GM18498 (cell line): ENCODE data around the gene LIMK2.
"Not testable (repeated sequence)": the region's sequence is repeated elsewhere in the genome, so short reads cannot be mapped to it uniquely, and the experiment has no call there.

ENCODE experiments used
- ATAC-seq: cut with Tn5 transposase; IDR thresholded peaks from one replicate; pipeline ENCODE4 v1.9.1; 2021; ENCODE audit warnings: mild to moderate bottlenecking, moderate library complexity; ENCODE audit not compliant: unreplicated experiment

Gene LIMK2

DNA sequence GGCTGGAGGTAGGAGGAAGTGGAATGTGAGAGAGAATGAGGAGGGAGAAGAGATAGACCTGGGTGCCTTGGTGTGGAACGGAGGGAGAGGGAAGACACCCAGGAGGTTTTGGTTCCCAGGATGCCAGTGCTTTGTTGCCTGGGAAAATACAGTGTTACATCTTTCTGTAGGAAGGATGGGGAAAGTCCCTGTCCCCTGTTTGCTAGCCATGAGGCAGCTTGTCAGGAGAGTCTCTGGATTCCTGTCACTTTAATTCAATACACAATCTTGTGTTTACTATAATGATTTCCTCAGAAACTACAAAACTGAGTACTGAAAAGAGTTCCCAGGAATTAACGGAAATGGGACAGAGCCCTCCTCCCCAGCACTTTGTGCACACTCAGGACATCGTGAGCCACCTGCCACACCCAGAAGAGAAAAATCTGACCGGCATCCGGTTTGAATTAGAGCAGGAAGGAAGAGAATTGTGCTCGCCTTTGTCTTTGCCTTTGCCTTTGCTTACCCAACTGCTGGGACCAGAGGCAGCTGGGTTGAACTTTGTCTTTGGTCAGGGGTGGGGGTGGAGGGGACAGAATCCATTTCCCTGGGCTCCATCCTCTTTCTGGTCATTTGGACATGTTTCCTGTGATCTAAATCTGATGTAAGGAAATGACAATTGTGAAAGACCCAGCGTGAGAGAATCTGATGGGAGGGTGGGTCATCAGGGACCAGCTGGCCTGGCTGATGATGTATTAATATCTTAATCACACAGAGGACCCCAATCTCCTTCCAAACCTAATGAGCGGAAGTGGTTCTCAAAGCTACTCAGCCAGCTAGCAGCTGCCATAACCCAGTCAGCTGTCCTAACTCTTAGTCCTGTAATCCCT lies 1.3 kb upstream of the LIMK2 start:
- no peak for ATAC-seq

DNA sequence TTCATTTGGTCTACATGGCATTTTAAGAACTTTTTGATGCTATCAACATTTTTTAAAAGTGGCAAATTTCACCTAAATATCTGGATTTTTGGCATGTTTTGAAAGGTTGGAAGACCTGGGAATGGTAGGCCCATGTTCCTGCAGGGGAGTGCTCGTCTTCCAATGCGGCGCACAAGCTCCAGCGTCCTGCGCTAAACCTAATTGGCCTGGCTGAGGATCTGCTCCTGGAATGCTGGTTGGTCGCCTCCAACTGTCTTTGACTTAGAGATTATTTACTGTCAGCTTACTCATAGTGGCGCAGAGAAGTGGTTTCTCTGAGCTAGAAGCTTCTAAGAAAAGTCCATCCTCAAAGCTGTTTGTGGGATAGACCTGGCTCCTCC lies 626 bp upstream of the LIMK2 start:
- no peak for ATAC-seq

DNA sequence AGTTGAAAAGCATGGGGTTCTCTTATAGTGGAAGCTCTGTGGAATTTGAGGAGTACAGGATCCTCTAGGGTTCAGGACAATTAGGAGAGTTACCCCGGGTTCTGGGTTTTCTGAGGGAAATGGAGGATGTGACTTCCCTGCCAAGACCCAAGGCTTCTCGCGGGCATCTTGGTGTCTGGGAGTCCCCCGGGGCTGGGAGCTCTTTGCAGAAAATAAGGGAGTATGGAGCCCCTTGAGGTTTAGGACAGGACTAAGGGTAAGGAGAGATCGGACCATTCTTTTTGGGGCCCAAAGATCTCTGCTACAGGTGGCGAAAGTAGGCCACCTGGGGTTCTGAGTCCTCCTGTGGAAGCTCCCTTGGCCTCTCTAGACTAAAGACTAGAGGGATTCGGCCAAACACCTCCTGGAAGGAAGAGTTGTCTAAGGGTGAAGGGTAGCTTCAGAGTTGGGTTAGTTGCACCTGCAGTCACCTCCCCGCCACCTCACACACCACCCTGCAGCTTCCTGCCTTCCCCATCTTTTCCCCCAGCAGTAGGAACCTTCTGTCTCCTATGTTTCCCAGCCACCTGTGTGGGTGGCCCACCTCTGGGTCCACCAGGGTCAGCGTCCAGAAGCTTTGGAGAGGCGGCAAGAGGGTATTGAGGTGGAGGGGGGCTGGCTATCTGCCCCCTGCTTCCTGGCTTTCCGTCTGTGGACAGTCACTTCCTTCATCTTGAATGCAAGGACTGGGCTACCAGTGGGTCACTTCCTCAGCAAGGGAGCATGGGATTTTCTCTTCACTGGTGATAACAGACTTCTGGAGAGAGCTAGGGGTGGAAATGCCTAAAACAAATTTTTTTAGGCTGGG lies 908 bp downstream of the LIMK2 start:
- ATAC-seq = no peak

DNA sequence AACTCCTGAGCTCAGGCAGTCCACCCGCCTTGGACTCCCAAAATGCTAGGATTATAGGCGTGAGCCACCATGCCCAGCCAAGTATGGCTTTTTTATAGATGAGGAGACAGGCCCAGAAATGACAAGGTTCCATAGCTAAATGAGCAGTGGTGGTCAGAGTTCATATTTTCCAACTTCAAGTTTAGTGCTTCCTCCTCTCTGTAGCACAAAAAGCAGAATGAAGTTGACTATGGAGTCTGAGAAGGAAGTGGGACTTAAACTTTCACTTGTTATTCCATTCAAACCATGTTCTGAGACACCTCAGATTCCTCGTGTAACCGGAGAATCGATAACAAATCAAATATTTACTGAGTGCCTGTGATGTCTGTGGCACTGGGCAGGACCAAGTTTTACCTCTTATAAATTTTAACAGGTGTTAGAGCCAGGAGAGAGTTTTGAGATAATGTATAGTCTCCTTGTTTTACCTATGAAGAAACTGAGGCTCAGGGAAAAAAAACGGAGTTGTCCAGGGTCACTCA lies 3.0 kb downstream of the LIMK2 start:
- ATAC-seq = no peak

DNA sequence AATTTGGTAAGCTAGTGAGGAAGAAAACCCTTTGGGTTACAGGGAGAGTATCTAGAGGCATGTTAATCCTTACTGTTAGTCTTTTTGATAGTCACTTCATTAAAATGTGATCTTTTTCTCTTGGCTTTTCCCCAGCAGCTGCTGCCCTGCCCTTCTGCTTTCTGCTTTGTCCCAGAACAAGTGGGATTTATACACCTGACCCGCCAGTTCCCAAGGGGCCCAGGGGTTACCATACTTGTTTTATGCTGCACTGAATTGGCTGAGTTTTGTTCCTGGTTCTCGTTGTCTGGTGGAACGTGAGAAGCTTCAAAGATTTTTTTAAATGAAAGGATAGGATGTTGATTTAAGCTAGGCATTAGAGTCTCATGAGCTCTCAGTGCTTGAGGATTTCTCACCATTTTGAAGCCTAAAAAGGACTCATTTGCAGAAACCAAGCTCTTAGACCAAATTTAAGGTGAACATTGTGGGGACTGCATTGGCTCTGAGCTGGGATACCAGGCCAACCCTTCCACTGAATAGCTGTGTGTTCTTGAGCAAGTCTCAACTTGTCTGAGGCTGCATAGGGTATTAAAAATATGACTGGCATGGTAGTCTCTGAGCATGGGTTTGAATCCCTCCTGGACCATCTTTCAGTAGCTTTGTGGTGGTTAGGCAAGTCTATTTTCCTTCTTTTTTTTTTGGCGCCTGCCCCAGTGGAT lies 6.6 kb downstream of the LIMK2 start:
- ATAC-seq = no peak

DNA sequence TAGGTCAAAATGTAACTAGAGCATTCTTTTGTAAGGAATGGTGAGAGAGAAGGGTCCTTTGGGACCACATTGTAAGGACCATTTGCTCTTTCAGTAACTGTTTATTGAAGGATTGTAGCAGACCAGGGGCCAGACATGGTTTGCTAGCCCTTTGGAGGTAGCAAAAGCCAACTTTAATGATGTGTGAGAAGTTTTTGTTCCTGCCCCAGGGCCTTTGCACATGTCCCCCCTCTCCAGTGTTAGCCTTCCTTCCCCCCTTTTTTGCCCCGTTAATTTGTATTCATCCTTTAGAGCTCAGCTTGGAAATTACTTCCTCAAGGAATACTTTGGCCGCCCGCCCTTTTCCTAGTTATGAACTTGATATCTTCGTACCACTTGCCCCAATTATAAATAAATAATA lies 9.0 kb downstream of the LIMK2 start:
- ATAC-seq = no peak

DNA sequence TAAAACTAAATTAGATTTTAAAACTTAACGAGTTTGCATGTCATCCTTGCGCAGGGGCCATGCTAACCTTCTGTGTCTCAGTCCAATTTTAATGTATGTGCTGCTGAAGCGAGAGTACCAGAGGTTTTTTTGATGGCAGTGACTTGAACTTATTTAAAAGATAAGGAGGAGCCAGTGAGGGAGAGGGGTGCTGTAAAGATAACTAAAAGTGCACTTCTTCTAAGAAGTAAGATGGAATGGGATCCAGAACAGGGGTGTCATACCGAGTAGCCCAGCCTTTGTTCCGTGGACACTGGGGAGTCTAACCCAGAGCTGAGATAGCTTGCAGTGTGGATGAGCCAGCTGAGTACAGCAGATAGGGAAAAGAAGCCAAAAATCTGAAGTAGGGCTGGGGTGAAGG lies 10.6 kb downstream of the LIMK2 start:
- no peak for ATAC-seq

DNA sequence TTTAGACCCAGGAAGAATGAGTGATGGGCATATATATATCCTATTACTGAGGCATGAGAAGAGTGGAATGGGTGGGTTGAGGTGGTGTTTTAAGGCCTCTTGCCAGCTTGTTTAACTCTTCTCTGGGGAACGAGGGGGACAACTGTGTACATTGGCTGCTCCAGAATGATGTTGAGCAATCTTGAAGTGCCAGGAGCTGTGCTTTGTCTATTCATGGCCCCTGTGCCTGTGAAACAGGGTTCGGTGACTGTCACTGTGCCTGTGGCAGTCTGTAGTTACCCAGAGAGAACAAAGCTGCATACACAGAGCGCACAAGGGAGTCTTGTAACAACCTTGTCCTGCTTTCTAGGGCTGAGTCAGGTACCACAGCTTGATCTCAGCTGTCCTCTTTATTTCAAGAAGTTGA lies 11.7 kb downstream of the LIMK2 start:
- ATAC-seq = no peak

DNA sequence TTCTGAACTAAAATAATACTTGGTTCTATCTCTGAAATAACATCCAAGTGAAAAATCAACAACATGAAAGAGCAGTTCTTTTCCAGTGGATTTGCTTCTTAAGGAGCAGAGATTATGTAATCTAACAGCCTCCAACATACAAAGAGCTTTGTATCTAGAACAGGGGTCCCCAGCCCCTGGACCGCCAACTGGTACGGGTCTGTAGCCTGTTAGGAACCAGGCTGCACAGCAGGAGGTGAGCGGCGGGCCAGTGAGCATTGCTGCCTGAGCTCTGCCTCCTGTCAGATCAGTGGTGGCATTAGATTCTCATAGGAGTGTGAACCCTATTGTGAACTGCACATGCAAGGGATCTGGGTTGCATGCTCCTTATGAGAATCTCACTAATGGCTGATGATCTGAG lies 12.6 kb downstream of the LIMK2 start:
- ATAC-seq = not testable (repeated sequence)

DNA sequence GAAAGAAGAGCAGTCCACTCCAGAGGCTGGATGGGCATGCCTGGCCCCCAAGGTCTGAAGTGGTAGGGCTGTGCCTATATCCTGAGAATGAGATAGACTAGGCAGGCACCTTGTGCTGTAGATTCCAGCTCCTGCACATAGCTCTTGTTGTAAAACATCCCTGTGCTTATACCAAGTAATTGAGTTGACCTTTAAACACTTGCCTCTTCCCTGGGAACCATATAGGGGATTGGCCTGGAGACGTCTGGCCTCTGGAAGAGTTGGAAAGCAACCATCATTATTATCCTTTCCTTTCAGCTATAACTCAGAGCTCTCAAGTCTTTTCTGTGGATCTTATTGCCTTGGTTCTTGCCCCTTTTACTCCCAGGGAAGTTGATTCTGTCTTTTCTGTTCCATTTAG lies 15.1 kb downstream of the LIMK2 start:
- ATAC-seq = no peak

DNA sequence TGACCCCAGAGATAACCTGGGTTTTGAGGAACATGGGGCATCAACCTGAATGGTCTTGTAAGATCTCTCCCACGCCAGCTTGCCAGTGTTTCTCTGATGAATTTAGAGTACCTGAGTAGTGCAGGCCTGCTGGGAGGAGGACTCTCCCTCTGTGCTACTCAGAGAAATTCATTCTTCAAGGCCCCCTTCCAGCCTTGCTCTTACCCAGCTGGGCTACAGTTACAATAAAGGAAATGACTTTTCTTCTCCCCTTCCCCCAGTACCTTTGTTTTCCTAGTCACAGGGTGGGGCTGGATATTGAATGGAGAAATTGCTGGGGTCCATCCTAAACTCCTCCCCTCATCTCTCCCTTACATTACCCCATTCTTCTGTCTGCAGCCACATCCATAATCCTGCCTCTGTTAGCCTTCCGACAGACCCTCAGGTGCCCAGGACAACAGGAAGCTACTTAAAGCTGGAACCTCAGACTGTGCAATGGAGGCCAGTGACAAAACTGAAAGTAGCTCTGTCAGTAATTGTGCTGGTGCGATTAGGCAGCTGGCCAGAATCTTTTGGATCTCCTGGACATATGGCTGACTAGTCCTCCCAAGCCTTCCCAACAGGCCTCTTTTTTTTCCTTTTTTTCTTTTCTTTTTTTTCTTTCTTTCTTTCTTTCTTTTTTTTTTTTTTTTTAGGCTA lies 17.4 kb downstream of the LIMK2 start:
- ATAC-seq = no peak

DNA sequence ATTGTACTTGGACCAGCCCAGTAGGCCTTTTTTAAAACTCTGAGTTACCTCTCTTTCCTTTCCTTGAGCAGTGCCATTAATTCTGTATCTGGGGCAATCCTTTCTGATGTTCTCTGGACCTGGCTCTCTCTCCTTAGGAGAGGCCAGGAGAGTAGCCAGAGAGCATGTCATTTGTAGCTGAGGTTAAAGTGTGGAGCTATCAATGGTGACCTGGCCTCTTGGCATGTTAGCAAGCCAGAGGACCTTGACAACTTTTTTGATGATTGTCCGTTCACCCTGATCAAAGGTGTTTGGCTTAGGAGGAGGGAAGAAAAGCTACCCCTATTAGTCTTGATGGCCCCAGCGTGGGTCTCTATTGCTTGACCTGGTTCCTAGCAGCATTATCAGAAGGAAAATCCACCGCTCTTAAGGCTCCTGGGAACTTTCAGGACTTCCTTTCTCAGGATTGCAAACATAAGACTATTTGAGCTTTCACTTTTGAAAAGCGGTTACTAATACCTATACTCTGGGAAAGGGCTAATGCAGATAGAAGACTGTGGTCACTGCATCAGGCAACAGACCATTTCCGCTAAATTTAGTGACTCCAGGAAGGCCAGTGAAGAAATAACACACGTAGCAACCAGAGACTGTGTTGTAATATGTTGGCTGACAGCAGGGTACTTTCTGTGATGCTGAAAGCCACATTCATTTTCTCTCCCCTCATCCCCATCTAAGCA lies 18.2 kb downstream of the LIMK2 start:
- no peak for ATAC-seq

DNA sequence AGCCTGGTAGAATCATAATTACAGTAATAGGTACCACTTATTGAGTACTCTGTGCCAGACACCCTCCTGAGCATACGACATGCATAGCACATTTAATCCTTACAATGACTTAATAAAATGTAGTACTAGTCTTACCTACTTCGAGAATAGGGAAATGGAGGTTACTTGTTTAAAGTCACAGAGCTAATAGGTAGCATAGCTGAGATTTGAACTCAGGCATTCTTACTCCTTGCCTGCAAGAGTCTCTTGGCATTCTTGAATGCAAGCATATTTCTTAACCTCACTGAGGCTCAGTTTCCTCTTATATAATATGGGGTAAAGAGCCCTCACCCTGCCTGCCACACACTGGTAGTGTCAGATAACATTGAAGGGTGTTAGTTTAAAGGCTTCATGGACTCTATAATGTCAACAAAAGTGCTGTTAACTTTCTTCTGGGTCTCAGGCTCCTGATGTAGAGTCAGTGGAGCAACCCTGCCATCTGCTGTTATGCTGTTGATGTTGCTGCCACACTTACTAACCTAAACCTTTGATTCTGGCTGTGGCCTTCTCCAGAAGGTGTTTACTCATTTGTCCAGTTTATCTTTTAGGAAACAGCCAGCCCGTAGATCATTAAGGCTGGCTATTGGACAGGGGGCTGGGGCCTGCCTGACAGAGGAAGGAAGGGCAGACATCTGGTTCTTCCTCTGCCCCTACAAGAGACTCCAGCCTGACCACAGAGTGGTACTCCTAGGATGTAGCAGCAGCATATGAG lies 18.9 kb downstream of the LIMK2 start:
- ATAC-seq = no peak

DNA sequence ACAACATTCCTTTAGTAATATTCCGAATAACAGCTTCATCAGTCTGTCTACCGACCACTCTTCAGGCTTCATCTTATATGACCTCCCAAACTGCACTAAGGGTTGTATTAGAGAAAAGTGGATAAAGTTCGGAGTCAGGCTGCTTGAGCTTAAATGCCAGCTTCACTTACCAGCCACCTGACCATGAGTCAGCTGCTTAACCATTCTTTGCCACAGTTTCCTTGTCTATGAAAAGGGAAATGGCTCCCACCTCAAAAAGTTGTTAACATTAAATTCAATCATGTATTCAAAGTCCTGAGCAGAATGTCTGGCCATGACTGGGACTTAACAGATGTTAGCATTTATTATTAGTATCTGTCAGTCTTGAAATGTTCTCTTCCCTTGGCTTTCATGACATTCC lies 20.9 kb downstream of the LIMK2 start:
- ATAC-seq = no peak

DNA sequence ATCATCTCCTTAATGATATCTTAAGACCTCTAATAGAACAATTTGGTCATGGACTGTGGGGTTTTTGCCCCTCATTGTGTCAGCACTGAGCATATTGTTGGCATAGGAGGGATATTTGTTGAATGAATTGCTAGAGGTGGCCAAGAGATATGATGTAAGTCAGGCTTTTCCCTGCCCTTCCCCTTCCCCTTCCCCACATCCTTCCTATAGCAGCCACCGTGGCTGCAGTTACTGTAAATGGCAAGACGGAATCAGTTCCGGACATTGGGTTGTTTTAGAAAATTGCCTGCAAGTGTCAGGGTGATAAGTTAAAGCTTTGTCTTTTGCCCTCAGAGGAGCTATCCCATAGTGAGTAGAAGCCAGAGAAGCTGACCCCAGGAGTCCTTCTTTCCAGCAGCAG lies 23.0 kb downstream of the LIMK2 start:
- no peak for ATAC-seq

DNA sequence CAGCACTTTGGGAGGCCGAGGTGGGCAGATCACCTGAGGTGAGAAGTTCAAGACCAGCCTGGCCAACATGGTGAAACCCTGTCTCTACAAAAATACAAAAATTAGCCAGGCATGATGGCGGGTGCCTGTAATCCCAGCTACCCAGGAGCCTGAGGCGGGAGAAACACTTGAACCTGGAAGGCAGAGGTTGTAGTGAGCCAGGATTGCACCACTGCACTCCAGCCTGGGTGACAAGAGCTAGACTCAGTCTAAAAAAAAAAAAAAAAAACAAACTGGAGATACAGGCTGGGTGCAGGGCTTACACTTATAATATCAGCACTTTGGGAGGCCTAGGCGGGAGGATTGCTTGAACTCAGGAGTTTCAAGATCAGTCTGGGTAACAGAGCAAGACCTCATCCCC lies 23.9 kb downstream of the LIMK2 start:
- ATAC-seq = not testable (repeated sequence)

DNA sequence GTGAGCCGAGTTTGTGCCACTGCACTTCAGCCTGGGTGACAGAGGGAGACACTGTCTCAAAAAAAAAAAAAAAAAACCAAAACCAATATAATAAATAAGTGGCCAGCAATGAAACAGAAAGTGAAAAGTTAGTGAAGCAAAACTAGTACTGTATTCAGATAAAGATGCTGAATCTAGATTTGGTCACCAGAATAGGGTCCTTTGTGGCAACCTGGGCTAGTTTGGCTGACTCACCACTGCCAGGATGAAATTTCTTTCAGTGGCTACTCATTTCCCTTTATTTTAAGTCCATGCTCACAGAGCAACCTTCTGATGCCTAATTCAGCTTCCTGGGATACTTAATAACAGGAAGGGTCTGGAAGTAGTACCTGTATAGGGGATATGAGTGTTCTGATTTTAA lies 26.0 kb downstream of the LIMK2 start:
- peak; percentile 56 for ATAC-seq

DNA sequence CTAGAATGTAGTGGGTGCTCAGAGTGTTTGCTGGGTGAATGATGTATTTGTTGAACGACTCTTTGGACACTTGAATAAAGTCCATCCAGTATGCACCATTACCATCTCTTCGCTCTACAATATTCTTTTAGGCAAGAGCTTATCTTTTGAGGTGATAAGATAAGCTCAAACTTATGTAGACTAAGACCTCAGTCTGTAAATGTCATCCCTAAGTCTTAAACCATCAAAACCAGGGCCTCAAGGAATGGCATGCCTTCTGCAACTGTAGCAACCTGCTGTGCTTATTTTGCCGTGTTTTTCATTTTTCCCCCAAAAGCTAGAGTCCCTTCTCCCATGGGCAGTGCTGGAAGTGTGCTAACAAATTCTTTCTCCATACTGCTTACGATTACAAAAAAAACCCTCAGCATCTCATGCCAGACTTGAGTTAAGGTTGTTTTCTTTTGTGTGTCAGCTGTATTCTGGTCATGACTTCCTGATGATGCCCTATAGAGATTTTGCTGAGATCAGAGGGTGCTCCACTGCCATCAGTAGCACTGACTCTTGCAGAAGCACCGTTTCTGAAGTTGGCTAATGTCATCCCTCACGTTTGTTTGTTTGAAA lies 27.8 kb downstream of the LIMK2 start:
- no peak for ATAC-seq

DNA sequence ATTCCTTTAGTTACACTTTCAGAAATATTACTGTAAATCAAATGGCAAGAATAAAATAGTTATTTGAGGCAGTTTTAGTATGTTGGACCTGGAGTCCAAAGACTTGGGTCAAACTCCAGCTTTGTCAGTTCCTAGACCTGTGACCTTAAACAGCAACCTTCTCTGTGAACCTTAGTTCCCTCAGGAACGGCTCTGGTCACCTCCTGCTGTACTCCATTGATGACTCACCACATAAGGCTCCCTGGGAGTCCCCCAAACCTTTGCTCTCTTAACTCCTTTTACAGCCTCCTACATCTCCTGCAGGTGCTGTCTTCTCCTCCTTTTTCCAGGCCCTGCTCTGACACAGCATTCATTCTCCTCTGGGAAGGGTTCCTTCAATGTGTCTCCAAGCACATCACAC lies 29.1 kb downstream of the LIMK2 start:
- no peak for ATAC-seq
